ENCODE measurements around the gene RFX3.
"Not testable (repeated sequence)": the region's sequence is repeated elsewhere in the genome, so short reads cannot be mapped to it uniquely, and the experiment has no call there.

RFX3 gene

GRCh38 chr9:3359778-3360177 is 166.0 kb downstream of the RFX3 start:
- TF ChIP-seq ZNF274 (IDR thresholded peaks at IDR 0.05; ENCODE audit: low read depth, low read length), result no peak
- H3K4me3 ChIP-seq (ENCODE audit: low read length), result no peak overlapping the region

DNA sequence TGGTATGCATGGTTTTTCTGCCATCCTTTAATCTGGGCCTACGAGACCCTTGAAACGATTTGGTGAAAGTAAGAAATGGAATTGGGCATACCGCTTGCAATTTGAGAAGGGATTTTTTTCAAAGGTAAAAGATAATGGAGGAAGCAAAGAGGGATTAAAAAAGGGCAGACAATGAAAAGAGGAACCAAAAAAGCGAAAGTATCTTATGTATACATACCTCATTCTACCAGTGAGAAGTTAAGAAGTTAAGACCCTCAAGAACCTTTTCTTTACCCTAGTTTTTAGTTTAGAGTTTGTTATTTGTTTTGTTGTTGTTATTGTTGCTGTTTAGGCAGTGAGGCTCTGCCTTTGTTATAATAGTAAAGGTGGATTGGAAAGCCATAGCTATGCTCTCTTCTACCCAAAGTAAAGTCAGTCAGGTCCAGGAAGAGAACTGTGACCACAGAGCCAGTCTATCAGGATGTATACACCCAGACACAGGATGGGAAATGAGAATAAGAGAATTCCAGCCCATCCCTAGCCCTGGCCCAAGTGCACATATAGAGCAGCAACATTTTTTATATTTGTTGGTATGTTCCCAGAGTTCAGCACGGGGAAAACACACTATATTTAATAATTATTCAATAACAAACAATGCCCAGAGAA is 166.6 kb downstream of the RFX3 start:
- no peak overlapping the region for H3K4me3 ChIP-seq (ENCODE audit: low read length)
- TF ChIP-seq ZNF274 (IDR thresholded peaks at IDR 0.05; ENCODE audit: low read depth, low read length), result no peak

GRCh38 chr9:3348169-3348568 is 177.6 kb downstream of the RFX3 start:
- H3K4me3 ChIP-seq (ENCODE audit: low read length), result no peak overlapping the region
- TF ChIP-seq ZNF274 (IDR thresholded peaks at IDR 0.05; ENCODE audit: low read depth, low read length), result no peak

DNA sequence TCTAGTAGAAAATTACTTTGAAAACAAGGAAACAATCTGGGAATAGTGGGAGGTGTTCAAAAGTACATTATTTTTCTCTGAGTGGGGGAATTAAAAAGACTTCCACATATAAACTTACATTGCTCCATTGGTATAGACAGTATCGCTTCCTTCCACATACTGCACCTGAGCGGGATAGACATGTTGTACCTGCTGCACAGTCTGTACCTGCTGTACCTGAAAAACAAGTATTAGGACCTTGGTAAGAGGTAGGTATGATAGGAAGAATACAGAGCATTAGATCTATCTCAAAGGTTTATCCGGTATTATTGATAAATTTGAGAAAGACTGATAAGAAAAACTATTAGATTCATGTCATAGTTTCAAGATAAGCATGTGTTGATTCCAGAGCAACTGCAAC is 179.3 kb downstream of the RFX3 start:
- no peak for TF ChIP-seq ZNF274 (IDR thresholded peaks at IDR 0.05; ENCODE audit: low read depth, low read length)
- no peak overlapping the region for H3K4me3 ChIP-seq (ENCODE audit: low read length)

GRCh38 chr9:3343671-3344070 is 182.1 kb downstream of the RFX3 start:
- TF ChIP-seq ZNF274 (IDR thresholded peaks at IDR 0.05; ENCODE audit: low read depth, low read length), result no peak
- H3K4me3 ChIP-seq (ENCODE audit: low read length), result no peak overlapping the region

DNA sequence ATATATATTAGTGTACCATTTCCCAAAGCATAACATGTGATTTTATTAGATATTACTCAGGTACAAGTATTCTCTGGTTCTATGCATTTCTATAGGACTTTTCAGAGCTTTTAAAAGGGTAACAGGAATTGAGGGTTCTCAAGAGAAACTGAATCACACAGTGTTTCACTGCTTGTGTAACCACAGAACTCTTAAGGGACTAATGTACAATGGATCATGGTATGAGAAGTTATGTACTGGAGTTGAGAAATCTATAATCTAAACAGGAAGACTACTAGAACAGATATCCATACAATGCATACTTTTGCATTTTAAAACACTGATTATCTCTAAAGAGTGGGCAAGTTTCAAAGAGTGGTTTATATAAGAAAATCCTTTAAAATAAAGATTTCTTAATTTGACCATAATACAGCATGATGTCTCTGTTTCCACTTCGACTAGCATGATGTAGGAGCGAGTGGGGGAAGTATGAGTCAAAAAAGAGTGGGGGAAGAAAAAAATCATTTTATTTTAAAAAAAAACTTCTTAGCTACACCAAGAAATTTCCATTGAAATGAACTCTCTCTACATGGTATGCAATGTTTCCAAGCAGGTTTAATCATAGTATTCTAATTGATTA is 183.5 kb downstream of the RFX3 start:
- no peak overlapping the region for H3K4me3 ChIP-seq (ENCODE audit: low read length)

GRCh38 chr9:3337515-3338225 is 188.1 kb downstream of the RFX3 start:
- H3K4me3 ChIP-seq (ENCODE audit: low read length), result no peak overlapping the region
- TF ChIP-seq ZNF274 (IDR thresholded peaks at IDR 0.05; ENCODE audit: low read depth, low read length), result no peak

More for the DNA sequence above, 183.5 kb downstream of the RFX3 start:
- TF ChIP-seq ZNF274 (IDR thresholded peaks at IDR 0.05; ENCODE audit: low read depth, low read length), result no peak

DNA sequence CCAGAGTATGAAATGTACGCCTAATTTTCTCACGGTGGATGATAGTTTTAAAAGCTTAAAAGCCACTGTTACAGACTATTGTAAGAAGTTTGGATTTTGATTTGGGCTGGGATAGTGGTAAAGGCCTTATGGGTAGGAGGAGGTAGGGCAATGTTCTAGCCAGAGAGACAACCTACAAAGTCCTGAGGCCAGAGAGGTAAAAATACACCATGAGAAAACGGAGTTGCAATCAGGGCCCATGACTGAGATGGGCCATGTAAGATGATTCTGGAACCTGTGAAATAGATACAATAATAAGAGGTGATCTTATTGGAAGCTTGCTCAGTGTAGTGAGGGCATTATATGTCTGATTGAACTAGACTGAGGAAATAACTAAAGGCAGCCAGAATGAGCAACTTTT is 188.8 kb downstream of the RFX3 start:
- no peak for TF ChIP-seq ZNF274 (IDR thresholded peaks at IDR 0.05; ENCODE audit: low read depth, low read length)
- no peak overlapping the region for H3K4me3 ChIP-seq (ENCODE audit: low read length)

GRCh38 chr9:3332802-3333201 is 193.0 kb downstream of the RFX3 start:
- H3K4me3 ChIP-seq (ENCODE audit: low read length), result no peak overlapping the region
- TF ChIP-seq ZNF274 (IDR thresholded peaks at IDR 0.05; ENCODE audit: low read depth, low read length), result no peak

DNA sequence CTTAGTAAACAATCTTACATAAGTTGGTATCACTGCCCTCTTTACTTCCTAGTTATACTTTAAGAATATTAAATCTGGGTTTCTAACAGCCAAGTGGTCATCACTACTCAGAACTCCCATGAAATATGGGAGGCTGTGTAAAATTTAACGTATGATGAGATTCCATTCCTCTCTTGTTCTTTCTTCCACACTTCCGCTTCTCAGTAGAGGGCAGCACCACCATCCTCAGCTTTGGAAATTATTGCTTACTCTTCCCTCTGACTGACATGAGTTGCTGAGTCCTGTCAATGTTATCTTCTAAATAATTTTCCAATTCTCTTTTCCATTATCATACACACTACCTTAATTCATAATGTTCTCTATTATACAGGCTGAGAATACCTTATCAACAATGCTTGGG is 194.0 kb downstream of the RFX3 start:
- no peak overlapping the region for H3K4me3 ChIP-seq (ENCODE audit: low read length)
- no peak for TF ChIP-seq ZNF274 (IDR thresholded peaks at IDR 0.05; ENCODE audit: low read depth, low read length)

DNA sequence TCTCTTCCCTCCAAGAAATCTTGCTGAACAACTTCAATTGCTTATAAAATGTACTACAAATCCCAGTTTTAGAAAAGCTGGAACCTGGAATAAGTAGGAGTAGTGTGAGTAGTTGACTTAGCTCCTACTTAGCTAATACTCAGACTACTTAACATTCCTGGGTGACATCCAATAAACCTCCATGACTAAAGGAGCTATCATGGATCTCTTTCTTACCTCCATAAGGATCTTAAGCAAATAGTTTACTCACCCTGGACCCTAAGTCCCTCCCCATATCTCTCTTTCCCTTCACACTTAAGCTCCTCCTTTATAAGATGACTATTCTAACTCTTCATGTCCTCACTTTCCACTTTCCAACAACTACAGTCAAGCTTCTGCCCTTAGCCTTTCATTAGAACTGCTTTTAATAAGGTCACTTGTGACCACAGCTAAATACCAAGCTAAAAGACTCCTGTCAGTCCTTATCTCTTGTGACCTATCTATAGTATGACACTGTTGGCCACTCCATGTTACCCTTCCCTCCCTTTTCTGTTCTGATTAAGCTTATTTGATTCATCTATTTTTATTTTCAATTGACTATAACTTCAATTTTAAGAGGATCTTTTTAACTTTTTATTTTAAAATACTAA is 194.9 kb downstream of the RFX3 start:
- no peak overlapping the region for H3K4me3 ChIP-seq (ENCODE audit: low read length)
- TF ChIP-seq ZNF274 (IDR thresholded peaks at IDR 0.05; ENCODE audit: low read depth, low read length), result no peak

GRCh38 chr9:3329361-3329760 is 196.4 kb downstream of the RFX3 start:
- no peak overlapping the region for H3K4me3 ChIP-seq (ENCODE audit: low read length)
- TF ChIP-seq ZNF274 (IDR thresholded peaks at IDR 0.05; ENCODE audit: low read depth, low read length), result no peak

DNA sequence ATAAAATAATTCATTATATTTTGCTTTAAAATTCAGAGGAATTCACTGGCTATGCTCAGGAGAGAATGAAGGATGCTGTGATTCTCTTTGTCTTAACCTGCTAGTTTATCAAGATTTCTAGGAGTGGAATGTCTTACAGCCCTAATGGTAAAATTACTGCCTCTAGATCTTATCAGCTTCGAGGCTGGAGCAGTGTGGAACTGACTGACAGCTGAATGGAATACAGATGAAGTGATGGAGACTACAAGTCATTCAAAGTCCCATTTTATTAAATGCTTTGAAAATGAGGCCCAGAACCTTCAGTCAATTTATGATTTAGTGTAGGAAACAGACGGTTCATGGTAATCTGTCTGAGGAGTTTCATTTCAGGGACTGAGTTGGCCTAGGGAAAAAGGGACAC is 202.1 kb downstream of the RFX3 start:
- no peak overlapping the region for H3K4me3 ChIP-seq (ENCODE audit: low read length)
- no peak for TF ChIP-seq ZNF274 (IDR thresholded peaks at IDR 0.05; ENCODE audit: low read depth, low read length)

- no peak for TF ChIP-seq ZNF274 (IDR thresholded peaks at IDR 0.05; ENCODE audit: low read depth, low read length)
- no peak overlapping the region for H3K4me3 ChIP-seq (ENCODE audit: low read length)
Measured at GRCh38 chr9:3321186-3321585, 204.6 kb downstream of the RFX3 start.

GRCh38 chr9:3312595-3312994 is 213.2 kb downstream of the RFX3 start:
- not testable (repeated sequence) for H3K4me3 ChIP-seq (ENCODE audit: low read length)

All from GM08714 (cell line).